Gastrocnemius medialis (tissue), 4 donors: Measurements from ENCODE around the gene SETD3. TPM values are rescaled to one million over a fixed set of nuclear protein-coding genes. Genes with fewer than 3 reads are reported as not detected.

Experiments
- ATAC-seq, 2 donors: fragments of 150-250 bp; one replicate each; pipeline ENCODE4 v1.9.1; 2016
- DNase-seq, 2 donors: peaks; one replicate each; pipeline ENCODE4 v3.0.0-alpha.2; 2019
- H3K27ac ChIP-seq, 4 donors: fragments of 200-600 bp; sonication (generic); 1 replicate in 1 of 4; 2 replicates in 3 of 4; pipeline ENCODE4 v1.5.1; 2016 to 2018; ENCODE audit warnings: mild to moderate bottlenecking in 2 of 4, moderate library complexity in 1 of 4
- H3K27me3 ChIP-seq, 3 donors: fragments of 200-600 bp; sonication (generic) in 2 of 3; 1 replicate in 1 of 3; 2 replicates in 2 of 3; pipeline versions ENCODE4 v1.5.1 to v1.6.0; 2016 to 2019; ENCODE audit warnings: mild to moderate bottlenecking in 1 of 3, moderate library complexity in 1 of 3
- H3K36me3 ChIP-seq, 2 donors: fragments of 200-600 bp; sonication (generic) in 1 of 2; one replicate each; pipeline ENCODE4 v1.5.1; 2017 to 2018
- H3K4me1 ChIP-seq, 2 donors: fragments of 200-600 bp; sonication (generic) in 1 of 2; one replicate each; pipeline ENCODE4 v1.5.1; 2016 to 2017; ENCODE audit warnings: mild to moderate bottlenecking in 2 of 2
- H3K4me3 ChIP-seq, 4 donors: fragments of 200-600 bp; sonication (generic) in 3 of 4; 1 replicate in 1 of 4; 2 replicates in 3 of 4; pipeline ENCODE4 v1.5.1; 2016 to 2019; ENCODE audit warnings: mild to moderate bottlenecking in 2 of 4
- H3K9me3 ChIP-seq, 3 donors: fragments of 200-600 bp; sonication (generic) in 2 of 3; 1 replicate in 1 of 3; 2 replicates in 2 of 3; pipeline ENCODE4 v1.5.1; 2016 to 2019
- CTCF ChIP-seq, 5 experiments: fragments of 450-650 bp in 3 of 5; fragments of 200-600 bp in 2 of 5; sonication (generic) in 2 of 5; IDR thresholded peaks in 4 of 5; conservative IDR thresholded peaks in 1 of 5; 1 replicate in 4 of 5; 2 replicates in 1 of 5; pipeline ENCODE4 v1.5.1; 2016 to 2019; ENCODE audit warnings: antibody characterized with exemption in 5 of 5, mild to moderate bottlenecking in 3 of 5, moderate library complexity in 3 of 5
- POLR2A ChIP-seq, 2 donors: fragments of 450-650 bp; IDR thresholded peaks; one replicate each; pipeline ENCODE4 v1.6.1; 2017; ENCODE audit warnings: antibody characterized with exemption in 2 of 2, mild to moderate bottlenecking in 2 of 2, moderate library complexity in 2 of 2
- in situ Hi-C, 4 donors: fragments of 200-750 bp; cut with MboI; loops; one replicate each; pipeline versions ENCODE4 v1.15.0 to v1.8.0; 2017; ENCODE audit warnings: low sequenced_read_pairs in 4 of 4
- intact Hi-C: fragments of 100-400 bp; cut with DNase I; formaldehyde crosslinking; loops from one replicate; pipeline ENCODE4 v1.15.1; 2023; ENCODE audit warnings: low total_unique reads
- total RNA-seq, 4 donors: library from RNA; depleted of rRNA; stranded (reverse); fragments of >200 nt; gene quantifications; one replicate each; pipeline versions ENCODE4 v1.1.0 to v1.2.3, GENCODE V29; 2016

Gene SETD3
- total RNA-seq, 4 donors from 2014 or later, result 116 to 170 (median 117) TPM

- in situ Hi-C loops (no loop called here), intact Hi-C loops (loop anchor here (1.0 kb wide), 1 partner anchor 110 kb away; no protein-coding TSS in a partner anchor)
- H3K27ac ChIP-seq, result no peak overlapping the region
- H3K4me3 ChIP-seq, result no peak overlapping the region
- no peak for TF ChIP-seq CTCF (IDR thresholded peaks at IDR 0.05 in 4 of 5, conservative IDR thresholded peaks at IDR 0.05 in 1 of 5)
- TF ChIP-seq POLR2A (IDR thresholded peaks at IDR 0.05), result no peak
- no peaks in the 10 kb centered on the region for H3K4me1 ChIP-seq
- H3K36me3 ChIP-seq, result no peaks in the 10 kb centered on the region
- H3K9me3 ChIP-seq, result no peaks in the 10 kb centered on the region
- ATAC-seq (peak in 1 of 2 donors; percentile 7), DNase-seq (peak in 1 of 2 donors; percentile 11)
- H3K27me3 ChIP-seq, result no peaks in the 10 kb centered on the region
Measured at GRCh38 chr14:99517643-99518381, 37.2 kb upstream of the SETD3 start.

- no peak overlapping the region for H3K4me3 ChIP-seq
- in situ Hi-C loops, result no loop called here
- H3K9me3 ChIP-seq, result no peaks in the 10 kb centered on the region
- no peaks in the 10 kb centered on the region for H3K36me3 ChIP-seq
- TF ChIP-seq POLR2A (IDR thresholded peaks at IDR 0.05), result no peak
- no peak for TF ChIP-seq CTCF (IDR thresholded peaks at IDR 0.05 in 4 of 5, conservative IDR thresholded peaks at IDR 0.05 in 1 of 5)
- intact Hi-C loops, result no loop called here
- H3K4me1 ChIP-seq, result no peaks in the 10 kb centered on the region
- DNase-seq (peak in 1 of 2 donors; percentile 10), ATAC-seq (no peak)
- H3K27ac ChIP-seq, result no peak overlapping the region
- H3K27me3 ChIP-seq, result no peaks in the 10 kb centered on the region
Measured at GRCh38 chr14:99516871-99517642, 36.4 kb upstream of the SETD3 start.

GRCh38 chr14:99516156-99516870 lies 35.7 kb upstream of the SETD3 start:
- Histone ChIP-seq H3K4me1 (no peaks in the 10 kb centered on the region), H3K4me3 (no peak overlapping the region), H3K27ac (no peak overlapping the region), H3K27me3 (no peaks in the 10 kb centered on the region), H3K9me3 (no peaks in the 10 kb centered on the region), H3K36me3 (peaks cover 0 to 3% of the 10 kb centered on the region in 2 donors)
- DNase-seq (peak in 1 of 2 donors; percentile 11), ATAC-seq (no peak)
- in situ Hi-C loops, result no loop called here
- intact Hi-C loops, result no loop called here
- TF ChIP-seq POLR2A (IDR thresholded peaks at IDR 0.05), result no peak
- no peak for TF ChIP-seq CTCF (IDR thresholded peaks at IDR 0.05 in 4 of 5, conservative IDR thresholded peaks at IDR 0.05 in 1 of 5)

- Histone ChIP-seq H3K4me3 (no peak overlapping the region), H3K4me1 (no peaks in the 10 kb centered on the region), H3K27me3 (no peaks in the 10 kb centered on the region), H3K27ac (no peak overlapping the region), H3K36me3 (peaks cover 0 to 11% of the 10 kb centered on the region in 2 donors), H3K9me3 (no peaks in the 10 kb centered on the region)
- DNase-seq, result no peak
- intact Hi-C loops, result no loop called here
- in situ Hi-C loops, result no loop called here
- no peak for TF ChIP-seq CTCF (IDR thresholded peaks at IDR 0.05 in 4 of 5, conservative IDR thresholded peaks at IDR 0.05 in 1 of 5)
- no peak for TF ChIP-seq POLR2A (IDR thresholded peaks at IDR 0.05)
- ATAC-seq, result no peak
Measured at GRCh38 chr14:99515301-99516155, 34.9 kb upstream of the SETD3 start.
